Measurements from ENCODE around the gene LINC00237.

Gene LINC00237

GRCh38 chr20:21146215-21146614, 40.1 kb upstream of the LINC00237 start:
- CTCF ChIA-PET, result interaction anchor here (1.1 to 1.2 kb wide), 2 partner anchors 79 to 321 kb away, joined by 3 read pairs; no protein-coding TSS in a partner anchor
- no peak for DNase-seq (ENCODE audit: extremely low spot score)
- POLR2A ChIA-PET, result interaction anchor here (0.5 kb wide), 1 partner anchor 76 kb away, joined by 3 read pairs; no protein-coding TSS in a partner anchor
- no peak for TF ChIP-seq CTCF (IDR thresholded peaks at IDR 0.05; ENCODE audit: control extremely low read depth, extremely low read depth, low read depth, missing control alignments)

GRCh38 chr20:21145424-21145823, 39.3 kb upstream of the LINC00237 start:
- POLR2A ChIA-PET, result interaction anchor here (0.5 kb wide), 1 partner anchor 75 kb away, joined by 3 read pairs; no protein-coding TSS in a partner anchor
- DNase-seq (ENCODE audit: extremely low spot score), result no peak
- CTCF ChIA-PET, result interaction anchor here (1.1 to 1.2 kb wide), 2 partner anchors 80 to 320 kb away, joined by 3 read pairs; no protein-coding TSS in a partner anchor
- no peak for TF ChIP-seq CTCF (IDR thresholded peaks at IDR 0.05; ENCODE audit: control extremely low read depth, extremely low read depth, low read depth, missing control alignments)

GRCh38 chr20:21143194-21143890, 37.2 kb upstream of the LINC00237 start:
- DNase-seq (ENCODE audit: extremely low spot score), result no peak
- ChIA-PET POLR2A (no interaction called here), CTCF (interaction anchor here (0.8 to 1.7 kb wide), 2 partner anchors 8 to 15 kb away, joined by 3 to 5 read pairs; no protein-coding TSS in a partner anchor)
- TF ChIP-seq CTCF (IDR thresholded peaks at IDR 0.05; ENCODE audit: control extremely low read depth, extremely low read depth, low read depth, missing control alignments), result no peak

- TF ChIP-seq CTCF (IDR thresholded peaks at IDR 0.05; ENCODE audit: control extremely low read depth, extremely low read depth, low read depth, missing control alignments), result no peak
- ChIA-PET POLR2A (interaction anchor here (0.6 kb wide), 1 partner anchor 16 kb away, joined by 3 read pairs; the partner anchor contains the start of gene KIZ), CTCF (interaction anchor here (1.5 to 1.8 kb wide), 3 partner anchors 9 to 282 kb away, joined by 5 to 6 read pairs (median 5); partner anchors contain the start of gene KIZ)
- no peak for DNase-seq (ENCODE audit: extremely low spot score)
Observed at GRCh38 chr20:21141825-21142224, 35.7 kb upstream of the LINC00237 start.

GRCh38 chr20:21139881-21140566, 33.9 kb upstream of the LINC00237 start:
- no peak for DNase-seq (ENCODE audit: extremely low spot score)
- no peak for TF ChIP-seq CTCF (IDR thresholded peaks at IDR 0.05; ENCODE audit: control extremely low read depth, extremely low read depth, low read depth, missing control alignments)
- ChIA-PET POLR2A (no interaction called here), CTCF (interaction anchor here (0.9 to 1.8 kb wide), 3 partner anchors 9 to 280 kb away, joined by 3 to 6 read pairs (median 5); partner anchors contain the start of gene KIZ)

GRCh38 chr20:21137078-21137477, 30.9 kb upstream of the LINC00237 start:
- POLR2A ChIA-PET, result no interaction called here
- DNase-seq (ENCODE audit: extremely low spot score), result no peak
- TF ChIP-seq CTCF (IDR thresholded peaks at IDR 0.05; ENCODE audit: control extremely low read depth, extremely low read depth, low read depth, missing control alignments), result no peak
- CTCF ChIA-PET, result interaction anchor here (2.4 kb wide), 1 partner anchor 11 kb away, joined by 9 read pairs; the partner anchor contains the start of gene KIZ
